Kidney epithelial cell (primary cell): ENCODE data around the gene ZNF19. TPM values are rescaled to one million over a fixed set of nuclear protein-coding genes. Genes with fewer than 3 reads are reported as not detected.

ENCODE experiments used
- DNase-seq: peaks from one replicate; pipeline ENCODE4 v3.0.0-alpha.2; 2010; ENCODE audit warnings: low read depth
- H3K27me3 ChIP-seq: 2 replicates; pipeline ENCODE4 v1.6.0; 2011; ENCODE audit warnings: low read length; ENCODE audit not compliant: control insufficient read depth, insufficient read depth
- H3K36me3 ChIP-seq: 2 replicates; pipeline ENCODE4 v1.5.1; 2011; ENCODE audit warnings: low read length; ENCODE audit not compliant: control insufficient read depth, insufficient read depth
- H3K4me3 ChIP-seq: 2 replicates; pipeline ENCODE4 v1.5.1; 2011; ENCODE audit warnings: low read depth, mild to moderate bottlenecking, control low read depth, low read length
- total RNA-seq: library from RNA; depleted of rRNA; stranded (reverse); fragments of >200 nt; gene quantifications from 2 replicates; pipeline ENCODE4 v1.2.3, GENCODE V29; 2015
- TF ChIP-seq, protein P1 (sequence below): IDR thresholded peaks from 2 replicates; pipeline ENCODE4 v1.5.1; 2011; ENCODE audit warnings: mild to moderate bottlenecking, moderate library complexity, low read length, control low read depth, inconsistent platforms; ENCODE audit not compliant: insufficient read depth, poor library complexity, severe bottlenecking

Gene ZNF19
- total RNA-seq, 1 donor from 2014 or later: 3.6 TPM

DNA sequence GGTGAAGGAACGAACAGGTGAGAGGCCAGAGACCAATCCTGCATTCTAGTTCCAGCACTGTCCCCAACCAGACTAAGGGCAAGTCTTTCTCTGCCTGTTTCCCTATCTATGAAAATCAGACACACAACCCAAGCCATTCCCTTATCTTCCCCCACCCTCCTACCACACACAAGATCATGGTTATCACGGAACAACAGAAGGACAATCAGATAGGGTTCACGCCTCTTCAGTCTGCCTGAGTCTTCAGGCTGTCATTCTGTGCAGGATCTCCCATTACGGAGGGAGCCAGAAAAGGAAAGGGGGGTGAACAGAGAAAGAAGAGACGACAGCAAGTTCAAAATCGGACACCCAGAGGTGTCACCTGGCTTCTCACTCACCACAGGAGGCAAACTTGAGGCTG is 58.4 kb downstream of the ZNF19 start:
- TF ChIP-seq, protein P1, sequence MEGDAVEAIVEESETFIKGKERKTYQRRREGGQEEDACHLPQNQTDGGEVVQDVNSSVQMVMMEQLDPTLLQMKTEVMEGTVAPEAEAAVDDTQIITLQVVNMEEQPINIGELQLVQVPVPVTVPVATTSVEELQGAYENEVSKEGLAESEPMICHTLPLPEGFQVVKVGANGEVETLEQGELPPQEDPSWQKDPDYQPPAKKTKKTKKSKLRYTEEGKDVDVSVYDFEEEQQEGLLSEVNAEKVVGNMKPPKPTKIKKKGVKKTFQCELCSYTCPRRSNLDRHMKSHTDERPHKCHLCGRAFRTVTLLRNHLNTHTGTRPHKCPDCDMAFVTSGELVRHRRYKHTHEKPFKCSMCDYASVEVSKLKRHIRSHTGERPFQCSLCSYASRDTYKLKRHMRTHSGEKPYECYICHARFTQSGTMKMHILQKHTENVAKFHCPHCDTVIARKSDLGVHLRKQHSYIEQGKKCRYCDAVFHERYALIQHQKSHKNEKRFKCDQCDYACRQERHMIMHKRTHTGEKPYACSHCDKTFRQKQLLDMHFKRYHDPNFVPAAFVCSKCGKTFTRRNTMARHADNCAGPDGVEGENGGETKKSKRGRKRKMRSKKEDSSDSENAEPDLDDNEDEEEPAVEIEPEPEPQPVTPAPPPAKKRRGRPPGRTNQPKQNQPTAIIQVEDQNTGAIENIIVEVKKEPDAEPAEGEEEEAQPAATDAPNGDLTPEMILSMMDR: no peak
- Histone ChIP-seq H3K27me3 (peaks cover 5% of the 10 kb centered on the region), H3K36me3 (no peaks in the 10 kb centered on the region), H3K4me3 (no peak overlapping the region)
- DNase-seq: no peak

DNA sequence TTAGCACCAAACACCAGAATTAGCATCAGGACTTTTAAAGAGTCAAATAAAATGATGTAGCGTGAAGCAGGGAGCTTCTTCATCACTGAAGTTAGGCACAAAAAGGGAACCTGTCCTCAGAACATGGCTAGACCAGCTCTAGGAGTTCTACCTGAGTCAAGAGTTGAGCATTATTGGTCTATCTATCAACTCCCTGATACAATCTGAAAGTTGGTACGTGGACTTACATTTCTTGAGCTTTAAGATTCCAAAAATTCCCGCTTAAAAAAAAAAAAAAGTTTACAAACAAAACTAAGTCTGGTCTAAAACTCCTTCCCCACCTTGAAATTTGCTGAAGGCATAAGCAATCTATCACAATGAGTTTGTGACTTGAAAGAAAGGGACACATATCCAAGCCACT is 59.5 kb downstream of the ZNF19 start:
- no peak for DNase-seq
- Histone ChIP-seq H3K27me3 (peaks cover 10% of the 10 kb centered on the region), H3K36me3 (no peaks in the 10 kb centered on the region), H3K4me3 (no peak overlapping the region)
- TF ChIP-seq, protein P1: no peak

DNA sequence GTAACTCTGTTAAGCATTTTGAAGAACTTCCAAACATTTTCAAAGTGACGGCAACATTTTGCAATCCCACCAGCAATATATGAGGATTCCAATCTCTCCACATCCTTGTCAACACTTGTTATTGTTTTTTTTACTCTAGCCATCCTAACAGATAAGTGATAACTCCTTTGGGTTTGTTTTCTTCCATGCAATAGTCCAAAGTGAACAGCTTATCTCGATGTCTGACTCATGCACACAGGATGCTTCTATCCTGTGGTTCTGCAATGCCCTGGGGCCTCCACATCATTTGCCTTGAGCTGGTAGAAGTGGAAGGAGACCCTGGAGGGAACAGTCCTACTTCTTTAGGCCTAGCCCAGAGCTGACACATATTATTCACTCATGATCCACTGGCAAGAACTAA is 60.2 kb downstream of the ZNF19 start:
- Histone ChIP-seq H3K27me3 (peaks cover 11% of the 10 kb centered on the region), H3K4me3 (no peak overlapping the region), H3K36me3 (no peaks in the 10 kb centered on the region)
- TF ChIP-seq, protein P1: no peak
- DNase-seq: no peak

DNA sequence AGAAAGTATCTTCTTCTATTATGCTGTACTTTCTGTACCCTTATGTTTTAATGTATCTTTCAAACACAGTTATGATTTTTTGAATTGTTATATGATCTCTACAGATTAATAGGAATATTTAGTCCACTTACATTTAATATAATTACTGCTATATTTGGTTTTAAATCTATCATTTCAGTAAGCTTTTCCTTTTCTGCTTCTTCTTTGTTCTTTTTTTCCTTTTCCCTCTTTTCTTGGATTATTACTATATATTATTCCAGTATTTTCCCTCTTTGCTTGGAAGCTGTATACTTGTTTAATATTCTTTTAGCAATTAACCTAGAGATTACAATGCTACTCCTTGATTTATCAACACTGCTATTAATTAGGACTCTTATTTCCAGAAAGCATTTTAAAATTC is 60.7 kb downstream of the ZNF19 start:
- Histone ChIP-seq H3K4me3 (no peak overlapping the region), H3K27me3 (peaks cover 11% of the 10 kb centered on the region), H3K36me3 (no peaks in the 10 kb centered on the region)
- no peak for DNase-seq
- TF ChIP-seq, protein P1: no peak

DNA sequence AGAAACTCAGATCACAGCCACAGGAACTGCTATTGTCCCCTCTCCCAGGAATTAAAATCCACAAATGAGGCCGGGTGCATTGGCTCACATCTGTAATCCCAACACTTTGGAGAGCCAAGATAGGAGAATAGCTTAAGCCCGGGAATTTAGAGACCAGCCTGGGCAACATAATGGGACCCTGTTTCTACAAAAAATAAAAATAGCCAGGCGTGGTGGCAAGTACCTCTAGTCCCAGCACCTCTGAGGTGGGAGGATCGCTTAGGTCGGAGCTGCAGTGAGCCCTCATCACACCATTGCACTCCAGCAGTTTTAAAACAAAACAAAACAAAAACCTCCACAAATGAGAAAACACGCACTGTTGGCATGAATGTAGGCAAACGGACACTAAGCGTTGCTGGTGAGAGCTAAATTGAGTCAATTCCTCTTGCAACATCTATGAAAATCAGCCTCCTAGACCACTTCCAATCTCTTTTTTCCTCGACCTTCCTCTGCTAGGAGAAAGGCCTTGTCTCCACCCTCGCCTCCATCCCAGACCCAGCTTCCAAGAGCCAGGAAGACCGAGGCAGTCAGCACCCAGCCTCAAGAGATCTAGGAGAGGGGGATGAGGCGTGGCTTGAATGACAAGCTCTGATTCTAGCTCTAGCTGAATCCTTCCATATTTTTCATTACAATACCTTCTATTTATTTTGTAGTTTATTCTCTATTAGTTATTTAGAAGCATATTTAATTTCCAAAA is 62.1 kb downstream of the ZNF19 start:
- DNase-seq: no peak
- Histone ChIP-seq H3K36me3 (no peaks in the 10 kb centered on the region), H3K4me3 (no peak overlapping the region), H3K27me3 (peaks cover 11% of the 10 kb centered on the region)
- TF ChIP-seq, protein P1: no peak
